ENCODE data around the gene SLC10A1.
A peak's percentile ranks its signal among the peaks of the same experiment; 100 is the strongest.
"Not testable (repeated sequence)": the region's sequence is repeated elsewhere in the genome, so short reads cannot be mapped to it uniquely, and the experiment has no call there.

SLC10A1 gene

DNA sequence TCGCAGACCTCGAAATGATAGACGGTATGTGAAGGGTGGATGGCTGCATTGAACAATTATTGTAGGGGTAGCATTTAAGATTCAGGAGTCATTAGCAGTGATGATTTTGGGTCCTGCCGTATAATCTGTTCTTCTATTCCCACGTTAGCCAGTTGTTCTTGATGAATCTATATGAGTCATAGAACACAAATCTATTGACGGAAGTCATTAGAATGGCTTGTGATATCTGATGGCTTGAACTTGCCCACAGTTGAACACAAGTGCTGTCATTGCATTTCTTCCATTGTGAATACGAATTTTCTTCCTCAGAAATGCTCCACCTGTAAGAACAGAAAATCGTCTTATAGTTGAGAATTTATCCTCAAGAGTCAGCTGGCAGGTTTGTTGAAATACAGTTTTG is 28.2 kb downstream of the SLC10A1 start:
- DNase-seq, result no peak

DNA sequence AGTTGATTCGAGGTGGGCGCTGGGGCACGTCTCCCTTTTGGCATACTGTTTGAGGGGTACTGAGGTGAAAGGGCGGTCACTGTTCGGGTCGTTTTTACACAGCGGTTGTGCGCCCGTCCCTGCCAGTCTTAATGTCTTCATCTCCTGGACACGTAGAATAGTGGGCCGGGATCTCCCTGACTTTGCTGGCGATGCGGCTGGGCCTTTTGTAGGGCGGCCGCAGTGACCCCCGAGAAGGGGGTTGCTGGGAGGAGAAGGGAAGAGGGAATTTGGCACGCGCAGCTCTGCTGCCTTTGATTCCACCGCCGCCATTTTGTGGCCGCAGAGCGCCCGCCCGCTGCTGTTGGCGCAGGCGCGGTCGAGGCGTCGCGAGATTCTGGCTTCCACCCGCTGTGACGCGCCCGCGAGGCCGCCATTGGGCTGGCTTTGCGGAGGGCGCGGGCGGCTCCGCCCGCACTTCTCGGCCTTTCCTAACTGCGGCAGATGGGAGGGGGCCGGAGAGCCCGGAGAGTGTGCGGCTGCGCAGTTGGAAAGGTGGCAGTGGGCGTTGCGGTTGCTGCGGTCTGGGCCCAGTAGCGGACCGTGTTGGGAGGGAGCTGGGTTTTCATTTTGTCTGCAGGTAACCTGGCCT is 29.6 kb downstream of the SLC10A1 start:
- peak; percentile 96 for DNase-seq

DNA sequence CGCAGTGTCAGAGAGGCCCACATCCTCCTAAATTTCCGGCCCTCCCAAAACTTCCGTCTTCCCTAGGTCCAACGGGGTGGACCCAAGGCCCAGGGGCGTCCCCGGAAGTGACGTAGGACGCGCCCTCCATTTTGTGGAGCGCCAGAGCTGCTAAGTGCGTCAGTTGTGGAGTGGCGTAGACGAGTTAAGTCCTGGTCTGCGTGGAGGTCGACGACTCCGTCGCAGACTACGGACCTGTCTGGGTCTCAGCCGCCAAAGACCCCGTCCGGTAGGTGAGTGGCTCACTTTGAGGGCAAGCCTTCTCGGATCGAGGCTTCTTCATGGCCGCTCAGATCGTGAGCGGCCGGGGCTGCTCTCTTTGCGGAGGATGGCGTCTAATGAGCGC is 30.1 kb downstream of the SLC10A1 start, which contains the start of gene SRSF5:
Gene SRSF5, plus strand, starts transcription at position 159 of the 385 bp plus-strand sequence. CDS start 1,015 bp downstream, outside the sequence.
- peak; percentile 95 for DNase-seq

DNA sequence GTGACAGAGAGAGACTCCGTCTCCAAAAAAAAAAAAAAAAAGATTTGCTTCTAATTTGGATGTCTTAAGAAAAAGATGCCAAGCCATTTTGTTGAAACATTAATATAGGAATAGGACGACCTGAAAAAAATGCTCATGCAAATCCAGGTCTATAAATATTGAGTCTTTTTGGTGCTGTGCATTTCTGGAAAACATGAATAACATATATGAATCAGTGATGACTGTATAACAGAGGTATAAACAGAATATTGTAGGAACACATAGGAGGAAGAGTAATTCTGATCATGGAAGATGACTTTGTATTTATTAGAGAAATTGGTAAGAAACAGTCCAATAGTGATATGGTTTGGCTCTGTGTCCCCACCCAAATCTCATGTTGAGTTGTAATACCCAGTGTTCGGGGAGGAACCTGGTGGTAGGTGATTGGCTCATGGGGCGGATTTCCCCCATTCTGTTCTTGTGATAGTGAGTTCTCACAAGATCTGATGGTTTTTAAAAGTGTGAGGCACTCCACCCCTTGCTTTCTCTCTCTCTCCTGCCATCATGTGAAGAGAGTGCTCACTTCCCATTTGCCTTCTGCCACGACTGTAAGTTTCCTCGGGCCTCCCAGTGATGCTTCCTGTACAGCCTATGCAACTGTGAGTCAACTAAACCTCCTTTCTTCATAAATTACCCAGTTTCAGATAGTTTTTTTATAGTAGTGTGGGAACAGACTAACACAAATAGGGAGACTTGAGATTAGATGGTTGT is 33.1 kb downstream of the SLC10A1 start:
- DNase-seq, result peak; percentile 62

DNA sequence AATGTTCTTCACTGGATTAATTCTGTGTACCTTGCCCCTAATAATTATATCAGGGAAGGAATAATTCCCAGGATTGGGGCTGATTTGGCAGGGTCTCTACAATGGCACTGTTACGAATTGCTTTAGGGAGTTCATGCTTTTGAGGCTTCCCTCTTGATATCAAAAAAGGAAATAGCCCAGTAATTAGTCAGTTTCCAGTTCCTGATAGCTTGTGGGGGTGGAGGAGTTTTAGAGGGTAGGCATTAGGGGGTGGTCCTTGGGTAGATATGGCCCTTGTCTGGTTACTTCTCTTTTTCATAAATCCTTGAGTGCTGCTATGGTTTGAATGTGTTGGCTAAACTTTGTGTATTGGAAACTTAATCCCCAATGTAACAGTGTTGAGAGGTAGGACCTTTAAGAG is 36.2 kb downstream of the SLC10A1 start:
- DNase-seq, result no peak

DNA sequence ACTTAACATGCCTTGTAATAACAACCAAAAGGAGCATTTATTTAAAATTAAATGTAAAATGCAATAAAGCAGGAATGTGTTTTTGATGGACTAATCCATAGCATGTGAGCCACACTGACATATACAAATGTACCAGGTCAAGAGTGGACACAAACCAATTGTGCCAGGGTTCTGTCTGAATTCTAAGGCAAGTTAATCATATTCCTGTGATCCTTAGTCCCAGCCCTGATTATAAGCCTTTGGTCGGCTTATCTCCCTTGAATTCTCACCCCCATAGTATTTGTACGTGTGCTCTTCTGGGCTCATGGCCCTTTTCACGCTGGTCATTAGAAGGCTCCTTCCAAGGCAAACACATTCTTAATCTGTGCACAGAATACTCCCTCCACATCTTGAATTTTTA is 40.7 kb downstream of the SLC10A1 start:
- DNase-seq, result no peak

DNA sequence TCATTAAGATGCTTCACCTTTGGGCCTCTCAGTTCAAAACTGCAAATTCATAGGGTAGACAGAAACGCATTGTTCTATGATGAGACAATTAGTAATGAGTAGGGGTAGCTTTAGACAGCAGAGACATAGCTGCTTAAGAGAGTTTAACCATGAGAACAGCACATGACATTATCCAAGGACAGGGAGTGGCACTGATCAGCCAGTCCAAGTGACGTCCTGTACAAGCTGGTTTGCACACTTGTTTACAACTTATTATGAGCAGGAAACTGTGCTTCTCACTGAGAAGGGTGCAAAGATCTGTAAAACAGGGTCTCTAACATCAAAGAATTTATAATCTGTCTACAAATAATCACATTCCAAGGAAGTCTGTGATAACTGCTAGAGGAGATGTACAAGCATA is 41.3 kb downstream of the SLC10A1 start:
- no peak for DNase-seq

DNA sequence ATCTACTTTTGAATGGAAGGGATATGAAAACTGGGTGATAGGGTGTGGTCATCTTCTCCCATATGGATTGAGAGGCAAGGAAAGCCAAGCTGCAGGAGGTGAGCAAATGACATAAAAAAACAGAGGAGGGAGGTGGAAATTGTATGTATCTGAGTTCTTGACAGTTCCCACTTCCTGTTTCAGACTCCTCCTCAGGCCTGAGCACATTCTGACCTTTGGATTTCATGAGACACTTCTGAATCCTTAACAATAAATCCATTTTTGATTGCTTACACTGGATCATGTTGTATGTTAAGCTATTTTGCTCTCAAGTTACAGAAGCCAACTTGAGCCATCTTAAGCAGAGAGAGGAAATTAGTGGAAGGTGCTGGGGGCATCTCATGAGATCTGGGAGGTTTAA is 41.7 kb downstream of the SLC10A1 start:
- DNase-seq, result no peak

DNA sequence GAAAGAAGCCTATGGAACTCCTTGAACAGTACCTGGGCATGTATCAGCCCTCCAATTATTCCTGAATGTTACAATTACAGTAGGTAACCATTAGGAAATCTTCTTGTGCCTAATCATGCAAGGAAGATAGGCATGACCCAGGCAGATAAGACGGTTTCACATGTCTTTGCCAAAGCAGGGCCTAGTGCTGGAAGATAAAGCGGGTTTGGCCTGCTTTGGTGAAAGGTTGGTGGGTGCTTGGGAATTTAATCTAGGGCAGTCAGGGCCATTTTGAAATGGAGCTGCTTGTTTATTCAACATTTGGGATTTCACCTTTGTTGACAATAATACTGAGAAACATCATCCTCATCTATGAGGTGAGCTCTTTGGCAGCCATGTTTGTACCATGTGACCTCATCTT is 42.6 kb downstream of the SLC10A1 start:
- DNase-seq, result no peak

DNA sequence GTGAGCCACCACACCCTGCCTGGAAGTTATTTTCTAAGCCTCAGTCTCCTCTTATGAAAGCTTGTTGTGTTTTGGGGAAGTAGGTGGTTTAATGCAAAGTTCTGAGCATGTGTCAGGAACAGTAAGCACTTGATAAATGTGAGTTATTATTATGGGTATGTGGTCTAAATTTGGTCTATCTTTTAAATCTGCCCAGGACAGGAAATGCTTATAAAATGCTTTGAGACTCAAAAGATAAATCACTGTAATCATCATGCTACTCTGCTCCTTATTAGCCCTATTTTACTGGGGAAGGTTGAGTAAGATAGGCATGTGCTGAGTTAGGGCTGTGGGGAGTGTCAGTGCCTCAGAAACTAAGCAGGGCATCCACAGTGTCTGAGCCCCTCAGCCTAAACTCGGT is 43.2 kb downstream of the SLC10A1 start:
- DNase-seq, result no peak

DNA sequence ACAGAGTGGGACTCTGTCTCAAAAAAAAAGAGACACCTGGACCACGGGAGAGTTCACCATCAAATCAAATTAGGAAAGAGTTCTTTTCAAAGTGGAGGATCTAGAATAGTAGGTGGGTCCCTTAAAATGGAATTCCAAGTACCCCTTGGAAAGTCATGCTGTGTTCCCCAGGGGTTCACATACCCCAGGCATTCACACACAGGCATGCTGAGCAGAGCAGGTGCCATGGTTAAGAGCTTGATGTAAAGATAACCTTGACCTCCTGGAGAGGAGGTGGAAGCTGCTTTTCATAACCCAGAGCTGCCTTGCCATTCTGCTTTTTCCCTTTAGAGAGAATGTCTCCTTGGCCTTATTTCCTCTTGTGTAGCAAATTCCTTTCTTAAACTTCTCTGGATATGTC is 44.3 kb downstream of the SLC10A1 start:
- DNase-seq, result no peak

DNA sequence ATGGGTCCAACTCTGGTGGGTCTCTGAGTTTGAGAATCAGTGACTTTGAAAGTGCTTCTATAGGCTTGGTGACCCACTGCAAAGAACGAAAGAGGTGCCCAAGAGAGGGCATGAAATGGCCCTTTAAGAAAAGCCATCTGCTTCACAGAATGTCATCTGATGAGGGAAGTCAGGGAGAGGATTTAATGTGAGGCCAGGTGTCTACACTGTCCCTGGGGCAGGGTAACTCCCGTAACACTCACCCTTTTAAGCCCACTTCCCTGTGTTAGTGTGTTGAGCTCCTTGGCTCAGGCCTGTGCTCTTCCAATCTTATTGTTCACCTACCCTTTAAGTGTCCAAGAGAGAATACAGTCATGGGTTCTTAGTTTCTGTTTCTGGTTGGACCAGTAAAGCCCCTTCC is 46.5 kb downstream of the SLC10A1 start:
- no peak for DNase-seq

DNA sequence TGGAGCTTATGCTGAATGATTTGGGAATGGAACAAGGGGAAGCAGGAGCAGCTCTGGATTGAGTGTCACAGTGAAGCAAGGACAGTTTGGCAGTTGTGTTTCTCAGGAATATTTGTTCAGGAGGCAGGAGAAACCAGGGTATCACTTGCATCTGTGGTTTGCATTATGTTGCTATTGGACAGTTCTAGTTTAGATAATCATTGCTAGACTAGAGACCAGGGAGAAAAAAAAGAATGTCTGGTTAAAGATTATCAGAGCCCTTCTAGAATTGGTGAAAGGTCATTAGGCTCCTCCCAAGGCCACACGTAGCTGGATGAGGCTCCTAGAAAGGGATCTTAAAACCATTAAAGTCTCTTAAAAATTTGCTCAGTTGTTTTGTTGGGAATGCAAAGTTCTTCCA is 47.1 kb downstream of the SLC10A1 start:
- no peak for DNase-seq

DNA sequence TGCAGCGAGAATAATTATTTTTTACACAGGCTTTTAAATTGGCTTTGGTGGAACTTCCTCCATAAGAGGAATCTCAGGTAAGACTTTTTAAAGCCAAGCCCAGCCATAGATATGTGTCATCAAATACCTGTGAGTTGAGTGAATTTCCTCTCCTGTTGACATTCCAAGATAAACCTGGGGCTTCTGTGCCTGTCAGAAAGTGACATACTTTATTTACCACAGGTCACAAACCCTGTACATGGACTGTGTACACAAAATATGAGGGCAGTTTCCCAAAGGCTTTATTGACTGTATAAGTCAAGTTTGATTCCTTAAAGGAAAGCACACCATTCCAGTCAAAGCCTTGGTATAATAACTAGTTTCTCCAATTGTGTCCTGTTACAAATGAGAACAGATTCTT is 56.0 kb downstream of the SLC10A1 start:
- DNase-seq, result no peak

DNA sequence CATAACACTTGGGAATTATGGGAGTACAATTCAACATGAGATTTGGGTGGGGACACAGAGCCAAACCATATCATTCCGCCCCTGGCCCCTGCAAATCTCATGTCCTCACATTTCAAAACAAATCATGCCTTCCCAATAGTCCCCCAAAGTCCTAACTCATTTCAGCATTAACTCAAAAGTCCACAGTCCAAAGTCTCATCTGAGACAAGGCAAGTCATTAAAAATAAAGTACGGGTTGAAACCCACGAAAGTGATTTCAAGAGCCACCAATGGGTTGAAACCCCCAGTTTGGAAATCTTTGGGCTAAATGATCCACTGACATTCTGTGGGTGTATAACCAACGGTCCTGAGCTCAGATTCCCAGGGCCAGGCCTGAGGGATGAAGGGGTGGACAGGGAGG is 60.6 kb downstream of the SLC10A1 start:
- DNase-seq, result not testable (repeated sequence)

DNA sequence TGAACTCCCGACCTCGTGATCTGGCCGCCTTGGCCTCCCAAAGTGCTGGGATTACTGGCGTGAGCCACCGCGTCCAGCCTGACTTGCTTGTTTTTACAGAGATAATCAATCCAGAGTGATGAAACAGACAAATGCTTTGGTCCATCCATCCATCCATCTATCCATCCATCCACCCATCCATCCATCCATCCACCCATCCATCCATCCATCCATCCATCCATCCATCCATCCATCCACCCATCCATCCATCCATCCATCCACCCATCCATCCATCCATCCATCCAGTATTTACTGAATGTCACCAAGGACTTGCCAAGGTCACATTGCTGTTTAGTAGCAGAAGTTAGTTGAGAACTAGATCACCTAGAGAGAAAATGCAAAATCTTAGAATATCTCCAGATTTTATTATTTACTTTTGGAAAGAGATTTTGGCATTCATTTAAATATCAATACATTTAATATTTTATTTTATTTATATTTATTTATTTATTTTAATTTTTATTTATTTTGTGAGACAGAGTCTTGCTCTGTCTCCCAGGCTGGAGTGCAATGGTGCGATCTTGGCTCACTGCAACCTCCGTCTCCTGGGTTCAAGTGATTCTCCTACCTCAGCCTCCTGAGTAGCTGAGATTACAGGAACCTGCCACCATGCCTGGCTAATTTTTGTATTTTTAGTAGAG is 65.0 kb downstream of the SLC10A1 start:
- not testable (repeated sequence) for DNase-seq

DNA sequence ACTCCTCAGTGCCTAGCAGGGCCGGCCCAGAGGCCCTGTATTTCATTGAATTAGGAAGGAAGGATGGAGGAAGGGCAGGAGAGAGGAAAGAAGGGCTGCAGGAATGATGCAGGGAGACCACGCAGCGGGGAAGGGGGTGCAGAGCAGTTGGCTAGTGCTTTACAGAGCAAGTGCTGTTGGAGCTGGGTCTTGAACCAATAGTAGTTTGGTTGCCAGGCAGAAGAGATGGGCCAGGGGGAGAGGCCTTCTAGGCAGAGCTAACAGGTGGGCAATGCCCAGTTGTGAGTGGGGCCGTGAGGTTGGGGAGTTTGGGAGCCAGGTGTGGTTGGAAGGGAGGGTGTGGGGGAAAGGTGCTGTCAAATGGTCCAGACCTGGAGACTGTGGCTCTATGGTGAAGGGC is 69.2 kb downstream of the SLC10A1 start:
- no peak for DNase-seq

DNA sequence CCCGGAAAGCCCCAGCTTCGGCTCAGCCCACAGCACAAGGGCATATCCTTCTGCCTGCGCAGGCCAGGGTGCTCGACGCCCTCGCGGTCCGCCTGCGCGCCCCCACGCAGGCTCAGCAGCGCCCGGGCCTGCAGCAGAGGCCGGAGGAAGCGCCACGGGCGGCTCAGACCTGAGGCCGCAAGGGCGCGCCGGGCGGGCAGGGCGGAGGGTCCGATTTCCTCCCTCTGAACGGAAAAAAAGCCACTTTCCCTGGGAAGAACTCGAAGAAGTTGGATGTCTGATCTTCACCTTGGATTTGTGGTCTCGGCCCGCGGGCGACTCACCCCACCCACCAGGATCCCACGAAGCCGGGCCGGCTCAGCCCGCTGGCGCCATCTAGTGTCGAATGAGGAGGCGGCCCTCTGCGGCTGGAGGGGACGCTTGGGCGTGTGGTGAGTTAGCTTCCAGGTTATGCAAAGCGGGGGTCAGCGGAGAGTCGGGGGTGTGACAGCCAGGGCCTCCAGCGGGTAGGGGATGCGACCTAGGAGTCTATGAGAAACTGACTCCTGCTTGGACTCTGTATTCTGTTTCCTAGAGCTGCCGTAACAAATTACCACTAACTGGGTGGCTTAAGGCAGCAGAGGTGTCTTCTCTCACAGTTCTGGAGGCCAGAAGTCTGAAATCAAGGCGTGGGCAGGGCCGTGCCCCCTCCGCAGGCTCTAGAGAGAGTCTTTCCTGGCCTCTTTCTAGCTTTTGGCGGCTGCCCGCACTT is 70.1 kb downstream of the SLC10A1 start:
- peak; percentile 88 for DNase-seq

Measured in stimulated activated CD4-positive, alpha-beta T cell treated with anti-CD3 and anti-CD28 coated beads, Interleukin-15, amount 100 ng/mL, for 24 hours (primary cell).